ENCODE data around the gene NRP2.

The NRP2 gene

GRCh38 chr2:205660521-205661124 is 21.7 kb upstream of the NRP2 start:
- peak; percentile 70 for DNase-seq

GRCh38 chr2:205661281-205661680 is 21.0 kb upstream of the NRP2 start:
- no peak for DNase-seq

- no peak for DNase-seq
These were observed 19.9 kb upstream of the NRP2 start for GRCh38 chr2:205662206-205662965.

GRCh38 chr2:205665791-205666190 is 16.5 kb upstream of the NRP2 start:
- DNase-seq, result no peak

- no peak for DNase-seq
These were observed 12.0 kb upstream of the NRP2 start for GRCh38 chr2:205670292-205670691.

GRCh38 chr2:205673312-205673711 is 9.0 kb upstream of the NRP2 start:
- no peak for DNase-seq

GRCh38 chr2:205675861-205676516 is 6.3 kb upstream of the NRP2 start:
- DNase-seq, result no peak

GRCh38 chr2:205678541-205679142 is 3.7 kb upstream of the NRP2 start:
- DNase-seq, result no peak

GRCh38 chr2:205679410-205680009 is 2.8 kb upstream of the NRP2 start:
- DNase-seq, result no peak

- DNase-seq, result no peak
These were observed 2.2 kb upstream of the NRP2 start for GRCh38 chr2:205680067-205680466.

GRCh38 chr2:205680903-205681302 is 1.4 kb upstream of the NRP2 start:
- DNase-seq, result no peak

- no peak for DNase-seq
These were observed 681 bp upstream of the NRP2 start for GRCh38 chr2:205681401-205682238.

GRCh38 chr2:205682971-205683501 is 735 bp downstream of the NRP2 start:
- DNase-seq, result no peak

- DNase-seq, result no peak
These were observed 1.4 kb downstream of the NRP2 start for GRCh38 chr2:205683502-205684367.

GRCh38 chr2:205684871-205685313 is 2.6 kb downstream of the NRP2 start:
- no peak for DNase-seq

GRCh38 chr2:205685314-205686055 is 3.2 kb downstream of the NRP2 start:
- DNase-seq, result no peak

- DNase-seq, result no peak
These were observed 3.9 kb downstream of the NRP2 start for GRCh38 chr2:205686056-205686782.

- no peak for DNase-seq
These were observed 4.7 kb downstream of the NRP2 start for GRCh38 chr2:205686783-205687640.

GRCh38 chr2:205687641-205687956 is 5.3 kb downstream of the NRP2 start:
- DNase-seq, result no peak
